Measurements from ENCODE around the gene ADORA1.

DNA sequence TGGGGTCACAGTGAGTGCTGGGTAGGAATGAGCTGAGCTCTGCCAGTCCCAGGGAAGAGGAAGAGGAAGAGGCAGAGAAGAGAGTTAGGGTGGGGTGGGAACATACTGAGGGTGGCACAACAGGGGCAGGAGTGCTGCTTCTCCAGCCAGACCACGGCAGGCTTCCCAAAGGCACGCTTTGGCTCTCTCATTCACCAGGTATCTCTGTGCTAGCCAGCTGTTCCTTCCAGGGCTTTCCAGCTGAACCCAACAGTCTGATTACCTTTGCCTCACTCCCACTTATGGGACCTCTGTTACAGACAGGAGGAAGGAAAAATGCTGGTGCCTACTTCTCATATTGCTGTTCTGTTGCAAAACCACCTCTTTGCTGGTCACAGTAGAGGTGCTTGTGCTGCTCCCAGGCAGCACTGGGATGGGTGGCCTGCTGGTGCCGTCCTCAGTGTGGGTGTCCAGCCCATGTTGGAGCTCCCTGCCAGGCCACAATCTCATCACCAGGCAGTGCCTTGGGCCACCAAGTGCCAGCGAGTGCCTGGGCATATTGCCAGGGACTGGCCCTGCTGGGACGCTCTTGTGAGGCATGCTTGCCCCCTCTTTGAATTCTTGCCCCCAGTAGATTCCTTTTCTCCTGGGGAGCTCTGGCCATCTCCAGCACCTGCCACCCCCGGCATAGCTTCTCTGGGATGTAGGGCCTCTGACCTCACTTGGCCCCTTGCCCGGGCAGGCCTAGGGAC lies 2.1 kb downstream of the ADORA1 start:
- TF ChIP-seq, protein P1, sequence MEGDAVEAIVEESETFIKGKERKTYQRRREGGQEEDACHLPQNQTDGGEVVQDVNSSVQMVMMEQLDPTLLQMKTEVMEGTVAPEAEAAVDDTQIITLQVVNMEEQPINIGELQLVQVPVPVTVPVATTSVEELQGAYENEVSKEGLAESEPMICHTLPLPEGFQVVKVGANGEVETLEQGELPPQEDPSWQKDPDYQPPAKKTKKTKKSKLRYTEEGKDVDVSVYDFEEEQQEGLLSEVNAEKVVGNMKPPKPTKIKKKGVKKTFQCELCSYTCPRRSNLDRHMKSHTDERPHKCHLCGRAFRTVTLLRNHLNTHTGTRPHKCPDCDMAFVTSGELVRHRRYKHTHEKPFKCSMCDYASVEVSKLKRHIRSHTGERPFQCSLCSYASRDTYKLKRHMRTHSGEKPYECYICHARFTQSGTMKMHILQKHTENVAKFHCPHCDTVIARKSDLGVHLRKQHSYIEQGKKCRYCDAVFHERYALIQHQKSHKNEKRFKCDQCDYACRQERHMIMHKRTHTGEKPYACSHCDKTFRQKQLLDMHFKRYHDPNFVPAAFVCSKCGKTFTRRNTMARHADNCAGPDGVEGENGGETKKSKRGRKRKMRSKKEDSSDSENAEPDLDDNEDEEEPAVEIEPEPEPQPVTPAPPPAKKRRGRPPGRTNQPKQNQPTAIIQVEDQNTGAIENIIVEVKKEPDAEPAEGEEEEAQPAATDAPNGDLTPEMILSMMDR (conservative IDR thresholded peaks at IDR 0.05; ENCODE audit: low read depth, low read length), result no peak
- TF ChIP-seq BHLHE40 (IDR thresholded peaks at IDR 0.05; ENCODE audit: low read depth, low read length) (no peak), SMC3 (IDR thresholded peaks at IDR 0.05; ENCODE audit: low read depth, low read length) (no peak), RAD21 (IDR thresholded peaks at IDR 0.05; ENCODE audit: low read length) (no peak), RCOR1 (IDR thresholded peaks at IDR 0.05; ENCODE audit: insufficient replicate concordance, low read length) (no peak)
- TF ChIP-seq, protein P2, sequence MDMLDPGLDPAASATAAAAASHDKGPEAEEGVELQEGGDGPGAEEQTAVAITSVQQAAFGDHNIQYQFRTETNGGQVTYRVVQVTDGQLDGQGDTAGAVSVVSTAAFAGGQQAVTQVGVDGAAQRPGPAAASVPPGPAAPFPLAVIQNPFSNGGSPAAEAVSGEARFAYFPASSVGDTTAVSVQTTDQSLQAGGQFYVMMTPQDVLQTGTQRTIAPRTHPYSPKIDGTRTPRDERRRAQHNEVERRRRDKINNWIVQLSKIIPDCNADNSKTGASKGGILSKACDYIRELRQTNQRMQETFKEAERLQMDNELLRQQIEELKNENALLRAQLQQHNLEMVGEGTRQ (IDR thresholded peaks at IDR 0.05; ENCODE audit: low read depth, low read length), result no peak
- TF ChIP-seq, protein P3, sequence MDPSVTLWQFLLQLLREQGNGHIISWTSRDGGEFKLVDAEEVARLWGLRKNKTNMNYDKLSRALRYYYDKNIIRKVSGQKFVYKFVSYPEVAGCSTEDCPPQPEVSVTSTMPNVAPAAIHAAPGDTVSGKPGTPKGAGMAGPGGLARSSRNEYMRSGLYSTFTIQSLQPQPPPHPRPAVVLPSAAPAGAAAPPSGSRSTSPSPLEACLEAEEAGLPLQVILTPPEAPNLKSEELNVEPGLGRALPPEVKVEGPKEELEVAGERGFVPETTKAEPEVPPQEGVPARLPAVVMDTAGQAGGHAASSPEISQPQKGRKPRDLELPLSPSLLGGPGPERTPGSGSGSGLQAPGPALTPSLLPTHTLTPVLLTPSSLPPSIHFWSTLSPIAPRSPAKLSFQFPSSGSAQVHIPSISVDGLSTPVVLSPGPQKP (IDR thresholded peaks at IDR 0.05; ENCODE audit: borderline replicate concordance, low read depth, low read length), result no peak

Measured in IMR-90 (cell line).